Endothelial cell of umbilical vein (primary cell): ENCODE measurements around the gene AASDHPPT. TPM values are rescaled to one million over a fixed set of nuclear protein-coding genes. Genes with fewer than 3 reads are reported as not detected.

ENCODE experiments used
- BruUV-seq: library from RNA; stranded (reverse); fragments of 400-500 nt; replicated peaks from 2 replicates; lab custom pipeline; 2021; lab: Mats Ljungman, UMichigan
- CTCF ChIA-PET: fragments of 300-600, 350-600 bp; sonication (Branson Sonifier 250); formaldehyde crosslinking; loops from one replicate; lab custom pipeline; 2021; ENCODE audit warnings: antibody characterized with exemption, inconsistent platforms; lab: Charles Lee
- POLR2A ChIA-PET: fragments of 300-600, 350-600 bp; sonication (Branson Sonifier 250); formaldehyde crosslinking; loops from one replicate; lab custom pipeline; 2021; ENCODE audit warnings: antibody characterized with exemption, inconsistent platforms; lab: Charles Lee
- DNase-seq: peaks from one replicate; pipeline ENCODE4 v3.0.0-alpha.2; 2011; ENCODE audit warnings: low read depth, low spot score
- FAIRE-seq: peaks from 2 replicates; lab custom pipeline; 2011; peaks lifted over from hg19 to GRCh38; lab: Jason Lieb, UNC
- H2AFZ ChIP-seq: 2 replicates; pipeline ENCODE4 v1.6.0; 2012; ENCODE audit warnings: low read depth, low read length, control low read depth, inconsistent platforms
- H3K27ac ChIP-seq: 2 replicates; pipeline ENCODE4 v1.5.1; 2011; ENCODE audit warnings: low read depth, mild to moderate bottlenecking, control low read depth, low read length, moderate library complexity; ENCODE audit not compliant: insufficient read depth
- H3K27me3 ChIP-seq, 2 experiments: 2 replicates each; pipeline versions ENCODE4 v1.6.0 to v1.6.1; 2011; ENCODE audit warnings: low read length in 2 of 2, mixed read lengths in 1 of 2; ENCODE audit not compliant: control insufficient read depth in 2 of 2, insufficient read depth in 2 of 2
- H3K36me3 ChIP-seq, 2 experiments: 2 replicates in 1 of 2; 3 replicates in 1 of 2; pipeline ENCODE4 v1.5.1; 2011; ENCODE audit warnings: low read length in 2 of 2, mild to moderate bottlenecking in 1 of 2, moderate library complexity in 1 of 2; ENCODE audit not compliant: control insufficient read depth in 2 of 2, insufficient read depth in 2 of 2; ENCODE audit errors: extremely low read depth in 1 of 2
- H3K4me1 ChIP-seq: 3 replicates; pipeline ENCODE4 v1.5.1; 2011; ENCODE audit warnings: mild to moderate bottlenecking, low read length; ENCODE audit not compliant: control insufficient read depth, insufficient read depth; ENCODE audit errors: extremely low read depth
- H3K4me2 ChIP-seq: 2 replicates; pipeline ENCODE4 v1.6.1; 2011; ENCODE audit warnings: low read length, control low read depth, mixed read lengths; ENCODE audit not compliant: insufficient read depth
- H3K4me3 ChIP-seq, 3 experiments: fragments of 200-600 bp in 1 of 3; sonication (generic), shearing (Covaris generic) in 1 of 3; replicated peaks in 1 of 3; 2 replicates each; pipeline ENCODE4 v1.5.1; 2011 to 2016; ENCODE audit warnings: control low read depth in 3 of 3, low read length in 3 of 3, mild to moderate bottlenecking in 2 of 3, inconsistent platforms in 1 of 3, low read depth in 1 of 3, moderate library complexity in 1 of 3; ENCODE audit not compliant: insufficient read depth in 1 of 3
- H3K79me2 ChIP-seq: 2 replicates; pipeline ENCODE4 v1.6.0; 2012; ENCODE audit warnings: low read length, inconsistent platforms; ENCODE audit not compliant: control insufficient read depth, insufficient read depth
- H3K9ac ChIP-seq: replicated peaks from 2 replicates; pipeline ENCODE3; 2011; ENCODE audit warnings: low read length, control low read depth; ENCODE audit not compliant: insufficient read depth; ENCODE audit errors: extremely low read depth
- H3K9me1 ChIP-seq: replicated peaks from 3 replicates; pipeline ENCODE4 v1.6.0; 2011; ENCODE audit warnings: mild to moderate bottlenecking, low read length; ENCODE audit not compliant: control insufficient read depth, insufficient read depth; ENCODE audit errors: extremely low read depth
- H3K9me3 ChIP-seq: replicated peaks from 2 replicates; pipeline ENCODE4 v1.5.1; 2012; ENCODE audit warnings: low read length, inconsistent platforms; ENCODE audit not compliant: control insufficient read depth, insufficient read depth
- H4K20me1 ChIP-seq: replicated peaks from 2 replicates; pipeline ENCODE3; 2011; ENCODE audit warnings: mild to moderate bottlenecking, low read length; ENCODE audit not compliant: control insufficient read depth, insufficient read depth; ENCODE audit errors: extremely low read depth
- CTCF ChIP-seq, 2 donors: IDR thresholded peaks; 1 replicate in 1 of 2; 2 replicates in 1 of 2; pipeline ENCODE4 v1.5.1; 2011; ENCODE audit warnings: low read length in 2 of 2, mild to moderate bottlenecking in 2 of 2, moderate library complexity in 2 of 2, control low read depth in 1 of 2, inconsistent platforms in 1 of 2, low read depth in 1 of 2; ENCODE audit not compliant: insufficient read depth in 1 of 2; ENCODE audit errors: extremely low read depth in 1 of 2
- EZH2 ChIP-seq: IDR thresholded peaks from 2 replicates; pipeline ENCODE4 v1.6.1; 2012; ENCODE audit warnings: borderline replicate concordance, low read depth, mild to moderate bottlenecking, moderate library complexity, low read length, inconsistent platforms; ENCODE audit not compliant: severe bottlenecking
- FOS ChIP-seq: IDR thresholded peaks from 2 replicates; pipeline ENCODE4 v1.6.1; 2011; ENCODE audit warnings: mild to moderate bottlenecking, low read length, moderate library complexity, borderline replicate concordance; ENCODE audit not compliant: insufficient read depth
- GATA2 ChIP-seq: IDR thresholded peaks from 2 replicates; pipeline ENCODE4 v1.7.0; 2011; ENCODE audit warnings: low read depth, mild to moderate bottlenecking, moderate library complexity, mixed read lengths, low read length; ENCODE audit not compliant: insufficient read length, insufficient read depth
- JUN ChIP-seq: IDR thresholded peaks from 2 replicates; pipeline ENCODE4 v1.6.1; 2011; ENCODE audit warnings: borderline replicate concordance, low read depth; ENCODE audit not compliant: insufficient read length, insufficient read depth
- MAX ChIP-seq: IDR thresholded peaks from 2 replicates; pipeline ENCODE4 v1.6.1; 2011; ENCODE audit not compliant: insufficient read depth, insufficient read length
- MYC ChIP-seq: IDR thresholded peaks from one replicate; pipeline ENCODE4 v1.6.1; 2011; ENCODE audit warnings: mild to moderate bottlenecking, low read depth, low read length
- POLR2A ChIP-seq: IDR thresholded peaks from 2 replicates; pipeline ENCODE4 v1.6.1; 2012; ENCODE audit warnings: low read depth, mild to moderate bottlenecking, control low read depth, low read length
- POLR2AphosphoS5 ChIP-seq: IDR thresholded peaks from 2 replicates; pipeline ENCODE4 v1.6.1; 2012; ENCODE audit warnings: low read depth, mild to moderate bottlenecking, control low read depth, low read length, moderate library complexity; ENCODE audit not compliant: insufficient read depth
- dilution Hi-C: fragments of 300-500 bp; cut with MboI; formaldehyde crosslinking; loops from one replicate; pipeline ENCODE4 v1.15.0; 2019; ENCODE audit warnings: low sequenced_read_pairs; ENCODE audit not compliant: extremely low pct_ligation_motif_present
- intact Hi-C: fragments of 100-400 bp; cut with micrococcal nuclease; formaldehyde crosslinking; loops from one replicate; pipeline ENCODE4 v1.10.0; 2022
- polyA plus RNA-seq, 4 experiments: library from polyadenylated mRNA; depleted of rRNA in 3 of 4; stranded (reverse) in 3 of 4; unstranded in 1 of 4; fragments of >200 nt; gene quantifications; 2 replicates each; pipeline versions ENCODE4 v1.2.1 to v1.2.3, GENCODE V29; 2011 to 2012; ENCODE audit warnings: missing spikeins in 1 of 4
- total RNA-seq: library from RNA; stranded (reverse); gene quantifications from 2 replicates; pipeline ENCODE4 v1.2.3, GENCODE V29; 2021

AASDHPPT gene
- total and polyA plus RNA-seq, 2 donors (not counting 3 experiments of a cell fraction or from before 2014, with no cell fraction given): 14.3 to 34.2 TPM

GRCh38 chr11:106087815-106088435 lies 10.5 kb downstream of the AASDHPPT start:
- FAIRE-seq (peak; percentile 55), DNase-seq (peak; percentile 72)
- no TSS peak for BruUV-seq
- H3K79me2 ChIP-seq: peaks cover 53% of the 10 kb centered on the region
- no peaks in the 10 kb centered on the region for H3K9me1 ChIP-seq
- POLR2A ChIA-PET: no interaction called here
- no peak overlapping the region for H3K9ac ChIP-seq
- no peaks in the 10 kb centered on the region for H3K9me3 ChIP-seq
- peaks cover 10 to 11% of the 10 kb centered on the region in 2 experiments for H3K36me3 ChIP-seq
- H3K4me1 ChIP-seq: no peaks in the 10 kb centered on the region
- H3K4me2 ChIP-seq: no peak overlapping the region
- dilution Hi-C loops: no loop called here
- CTCF ChIA-PET: interaction anchor here (0.7 to 2.7 kb wide), 16 partner anchors 8 to 1695 kb away, joined by 3 to 30 read pairs (median 5); partner anchors contain the start of genes AASDHPPT and KBTBD3
- H4K20me1 ChIP-seq: peaks cover 3% of the 10 kb centered on the region
- H3K4me3 ChIP-seq: no peak overlapping the region
- TF ChIP-seq CTCF (IDR thresholded peaks at IDR 0.05; ENCODE audit: extremely low read depth in 1 of 2, insufficient read depth in 1 of 2, low read depth in 1 of 2, low read length in 2 of 2): peak; percentile 64 to 68
- TF ChIP-seq MAX: no peak
- no peak overlapping the region for H2AFZ ChIP-seq
- no peaks in the 10 kb centered on the region for H3K27me3 ChIP-seq
- intact Hi-C loops: loop anchor here (1.0 to 10.0 kb wide), 3 partner anchors 45 to 1457 kb away; partner anchors contain the start of gene GUCY1A2
- H3K27ac ChIP-seq: no peak overlapping the region

- H3K9me3 ChIP-seq: no peaks in the 10 kb centered on the region
- peaks cover 5 to 11% of the 10 kb centered on the region in 2 experiments for H3K36me3 ChIP-seq
- no peaks in the 10 kb centered on the region for H3K4me1 ChIP-seq
- dilution Hi-C loops: no loop called here
- H3K27me3 ChIP-seq: no peaks in the 10 kb centered on the region
- H2AFZ ChIP-seq: no peak overlapping the region
- intact Hi-C loops: loop anchor here (1.0 to 10.0 kb wide), 3 partner anchors 44 to 1456 kb away; partner anchors contain the start of gene GUCY1A2
- ChIA-PET POLR2A (no interaction called here), CTCF (no interaction called here)
- TF ChIP-seq POLR2A: no peak
- no peak for TF ChIP-seq JUN
- no peak for TF ChIP-seq MYC
- no peak for TF ChIP-seq MAX
- TF ChIP-seq CTCF (IDR thresholded peaks at IDR 0.05; ENCODE audit: extremely low read depth in 1 of 2, insufficient read depth in 1 of 2, low read depth in 1 of 2, low read length in 2 of 2): no peak
- TF ChIP-seq FOS: no peak
- no peak for TF ChIP-seq EZH2
- no peak for TF ChIP-seq POLR2AphosphoS5
- no peak for TF ChIP-seq GATA2
- H3K27ac ChIP-seq: no peak overlapping the region
- H3K4me2 ChIP-seq: no peak overlapping the region
- H4K20me1 ChIP-seq: peaks cover 3% of the 10 kb centered on the region
- DNase-seq (no peak), FAIRE-seq (no peak)
- no TSS peak for BruUV-seq
- H3K79me2 ChIP-seq: peaks cover 48% of the 10 kb centered on the region
- no peak overlapping the region for H3K9ac ChIP-seq
- H3K4me3 ChIP-seq: no peak overlapping the region
- no peaks in the 10 kb centered on the region for H3K9me1 ChIP-seq
Measured at GRCh38 chr11:106088896-106089295, 11.4 kb downstream of the AASDHPPT start.
